NCI-H345 (cell line): ENCODE measurements around the gene POTEC.
"Not testable (repeated sequence)": the region's sequence is repeated elsewhere in the genome, so short reads cannot be mapped to it uniquely, and the experiment has no call there.

Experiments used
- DNase-seq: peaks from one replicate; lab custom pipeline; 2025; lab: John Stamatoyannopoulos, UW

POTEC gene

DNA sequence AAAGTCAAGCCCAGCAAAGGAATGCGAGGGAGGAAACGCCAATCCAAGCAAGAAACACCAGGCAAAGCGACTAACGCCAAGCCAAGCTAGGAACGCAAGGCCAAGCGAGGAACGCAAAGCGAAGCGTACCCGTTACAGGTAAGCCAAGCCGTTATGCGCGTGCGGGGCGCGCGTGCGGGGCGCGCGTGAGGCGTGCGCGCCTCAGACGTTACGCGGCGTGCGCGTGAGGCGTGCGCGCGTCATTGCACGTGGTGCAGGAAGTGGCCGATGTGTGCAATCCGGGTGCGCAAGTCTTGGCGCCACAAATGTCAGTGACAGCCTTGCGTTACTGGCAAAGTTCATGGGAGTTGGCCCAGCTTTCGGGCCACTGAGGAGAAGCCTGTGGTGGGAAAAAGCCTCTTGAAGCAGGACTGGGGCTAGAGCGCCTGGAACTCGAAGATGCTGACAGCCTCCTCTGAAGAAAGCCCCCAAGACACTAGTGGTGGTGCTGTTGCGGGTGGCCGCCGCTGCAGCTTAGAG, at the start of gene POTEC:
Gene POTEC (minus strand): TSS at position 155 of the 519 bp plus-strand sequence. CDS start 454 bp downstream, outside the sequence.
- DNase-seq: not testable (repeated sequence)

DNA sequence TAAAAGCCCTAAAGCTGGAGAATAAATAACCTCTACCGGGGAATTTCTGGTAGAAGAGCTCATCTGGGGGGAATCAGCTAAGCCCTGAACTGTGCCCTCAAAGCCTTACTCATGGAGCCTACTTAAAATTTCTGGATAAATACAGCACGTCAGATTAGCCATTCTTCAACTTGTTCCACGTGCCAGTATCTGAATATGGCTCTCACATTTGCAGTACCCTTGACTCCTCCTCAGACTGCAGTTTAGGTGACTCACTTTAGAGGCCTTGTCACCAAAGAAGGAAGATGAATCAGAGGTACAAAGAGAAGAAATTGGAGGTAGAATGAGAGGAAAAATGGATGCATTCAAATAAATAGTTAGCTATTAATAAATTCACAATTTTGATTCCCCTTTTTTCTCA, 34.6 kb upstream of the POTEC start:
- DNase-seq: no peak

DNA sequence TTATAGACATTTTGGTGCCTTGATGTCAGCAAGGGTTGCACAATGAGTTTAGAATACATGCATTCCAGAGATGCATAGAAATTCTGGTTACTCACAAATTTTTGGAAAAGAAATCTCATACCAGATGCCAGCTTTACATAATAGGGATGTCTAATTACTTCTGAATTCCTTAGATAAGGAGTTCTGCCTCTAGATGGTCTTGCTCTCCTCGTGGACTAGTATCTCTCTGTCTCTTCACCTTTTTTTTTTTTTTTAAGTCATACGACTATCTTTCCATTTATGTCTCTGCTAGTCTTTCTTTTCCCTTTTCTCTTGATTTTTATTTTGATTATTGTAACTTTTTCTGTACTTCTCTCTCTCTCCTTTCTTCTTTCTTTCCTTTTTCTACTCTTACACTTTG, 16.1 kb upstream of the POTEC start:
- not testable (repeated sequence) for DNase-seq

DNA sequence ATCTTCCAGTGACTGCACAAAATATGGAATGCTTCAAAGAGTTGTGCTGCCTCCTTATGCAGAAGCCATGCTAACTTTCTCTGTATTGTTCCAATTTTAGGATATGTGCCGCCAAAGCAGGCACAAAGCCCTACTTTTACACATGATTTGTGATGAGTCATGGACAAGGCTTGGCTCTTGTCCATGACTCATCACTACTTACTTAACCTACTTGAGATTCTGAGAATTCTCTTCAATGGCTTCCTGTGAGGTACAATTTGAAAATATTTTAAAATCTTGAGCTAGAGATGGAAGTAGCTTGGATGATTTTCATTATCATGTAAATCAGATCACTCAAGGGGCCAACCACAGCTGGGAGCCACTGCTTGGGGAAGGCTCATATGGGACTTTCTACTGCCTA, 11.7 kb downstream of the POTEC start:
- not testable (repeated sequence) for DNase-seq

DNA sequence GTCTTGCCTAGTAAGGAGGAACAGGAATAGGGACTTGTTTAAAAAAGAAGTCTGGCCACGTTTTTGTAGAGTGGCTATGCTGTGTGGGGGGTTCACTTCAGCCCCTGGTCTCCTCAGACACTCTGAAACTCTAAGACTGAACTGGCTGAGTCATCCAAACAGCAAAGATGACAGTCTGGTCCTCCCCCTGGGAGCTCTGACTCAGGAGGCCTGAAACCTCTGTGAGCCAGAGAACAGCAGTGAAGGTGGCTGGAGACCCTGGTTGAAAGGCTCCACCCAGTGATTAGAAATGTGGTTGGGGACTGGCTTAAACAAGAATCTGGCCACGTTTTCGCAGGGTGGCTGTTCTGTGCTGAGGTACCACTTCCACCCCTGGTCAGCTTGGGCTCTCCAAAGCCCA, 32.7 kb downstream of the POTEC start:
- not testable (repeated sequence) for DNase-seq

DNA sequence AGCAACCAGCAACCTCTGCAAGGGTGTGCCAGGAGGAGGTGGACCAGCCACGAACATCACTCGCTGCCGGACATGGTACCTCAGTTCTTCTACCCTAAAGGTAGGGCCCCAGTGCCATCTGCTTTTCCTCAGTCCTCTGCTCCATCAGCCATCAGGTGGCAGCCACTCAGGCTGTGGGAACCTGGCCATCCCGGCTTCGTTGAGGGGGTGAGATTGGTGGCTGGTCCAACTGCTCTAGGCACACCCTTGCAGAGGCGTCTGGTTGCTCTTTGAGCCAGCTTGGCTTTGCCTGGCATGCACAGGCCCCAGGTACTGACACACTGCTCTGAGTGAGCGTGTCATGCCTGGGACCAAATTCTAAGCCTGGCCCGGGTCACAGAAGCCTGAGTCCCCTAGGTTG, 39.7 kb downstream of the POTEC start:
- not testable (repeated sequence) for DNase-seq

DNA sequence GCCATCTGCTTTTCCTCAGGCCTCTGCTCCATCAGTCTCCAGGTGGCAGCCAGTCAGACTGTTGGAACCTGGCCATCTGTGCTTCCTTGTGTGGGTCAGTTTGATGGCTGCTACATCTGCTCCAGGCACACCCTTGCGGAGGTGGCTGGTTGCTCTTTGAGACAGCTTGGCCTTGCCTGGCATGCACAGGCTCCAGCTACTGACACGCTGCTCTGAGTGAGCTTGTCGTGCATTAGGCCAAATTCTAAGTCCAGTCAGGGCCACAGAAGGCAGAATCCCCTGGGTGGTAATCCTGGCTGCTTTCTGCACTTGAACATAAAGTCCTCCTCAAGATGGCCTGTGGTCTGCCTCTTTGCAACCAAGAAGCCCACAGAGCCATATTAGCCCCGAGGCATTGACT, 41.5 kb downstream of the POTEC start:
- DNase-seq: not testable (repeated sequence)

DNA sequence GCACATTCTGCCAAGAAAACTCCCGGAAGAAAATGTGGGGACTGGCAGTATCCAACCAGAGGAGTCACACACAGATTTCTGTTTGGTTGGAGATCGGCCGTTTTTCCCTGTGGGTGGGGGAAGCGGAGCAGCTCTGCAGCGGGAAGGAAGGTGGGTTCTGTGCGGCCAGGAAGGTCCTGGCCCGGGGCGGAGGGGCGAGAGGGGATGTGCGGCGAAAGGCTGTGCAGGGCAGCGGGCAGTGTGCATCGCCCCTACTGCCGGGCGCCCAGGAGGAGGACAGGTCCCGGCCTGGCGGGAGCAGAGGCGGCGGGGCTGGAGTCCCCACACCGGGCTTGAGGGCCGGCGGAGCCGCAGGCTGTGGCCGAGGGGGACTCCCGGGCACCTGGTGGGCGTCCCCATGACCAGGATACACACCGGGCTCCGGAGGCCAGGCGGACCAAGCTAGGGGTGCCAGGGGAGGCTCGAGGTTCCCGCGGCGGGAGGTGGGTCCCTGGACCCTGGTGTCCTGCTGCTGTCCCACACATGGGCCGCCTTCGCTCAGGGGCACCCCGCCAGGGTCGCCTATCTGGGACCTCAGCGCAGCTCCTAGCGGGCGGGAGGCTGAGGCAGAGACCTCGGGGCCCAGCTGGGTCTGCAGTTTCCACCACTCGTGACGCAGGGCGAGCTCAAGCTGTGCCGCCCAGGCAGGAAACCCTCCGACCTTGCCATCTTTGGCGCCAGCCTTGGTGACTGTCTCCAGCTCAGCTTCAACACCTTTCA, 54.0 kb downstream of the POTEC start:
- DNase-seq: not testable (repeated sequence)

DNA sequence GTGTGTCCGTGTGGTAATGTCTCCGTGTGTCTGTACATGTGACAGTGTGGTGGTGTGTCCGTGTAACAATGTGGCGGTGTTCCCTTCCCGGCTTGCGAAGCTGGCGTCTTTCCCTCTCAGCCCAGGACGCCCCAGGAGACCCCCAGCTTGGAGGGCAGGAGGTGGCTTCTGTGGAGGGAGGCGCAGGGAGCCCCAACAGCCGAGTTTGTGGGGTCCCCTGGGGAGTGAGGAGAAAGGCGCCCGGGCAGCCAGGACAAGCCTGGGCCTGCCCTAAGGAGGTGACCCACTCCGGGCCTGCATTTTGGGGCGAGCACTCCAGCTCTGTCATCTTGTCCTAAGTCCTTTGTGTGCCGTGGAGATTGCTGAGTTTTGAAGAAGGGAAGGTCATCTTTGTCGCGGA, 54.6 kb downstream of the POTEC start:
- not testable (repeated sequence) for DNase-seq

DNA sequence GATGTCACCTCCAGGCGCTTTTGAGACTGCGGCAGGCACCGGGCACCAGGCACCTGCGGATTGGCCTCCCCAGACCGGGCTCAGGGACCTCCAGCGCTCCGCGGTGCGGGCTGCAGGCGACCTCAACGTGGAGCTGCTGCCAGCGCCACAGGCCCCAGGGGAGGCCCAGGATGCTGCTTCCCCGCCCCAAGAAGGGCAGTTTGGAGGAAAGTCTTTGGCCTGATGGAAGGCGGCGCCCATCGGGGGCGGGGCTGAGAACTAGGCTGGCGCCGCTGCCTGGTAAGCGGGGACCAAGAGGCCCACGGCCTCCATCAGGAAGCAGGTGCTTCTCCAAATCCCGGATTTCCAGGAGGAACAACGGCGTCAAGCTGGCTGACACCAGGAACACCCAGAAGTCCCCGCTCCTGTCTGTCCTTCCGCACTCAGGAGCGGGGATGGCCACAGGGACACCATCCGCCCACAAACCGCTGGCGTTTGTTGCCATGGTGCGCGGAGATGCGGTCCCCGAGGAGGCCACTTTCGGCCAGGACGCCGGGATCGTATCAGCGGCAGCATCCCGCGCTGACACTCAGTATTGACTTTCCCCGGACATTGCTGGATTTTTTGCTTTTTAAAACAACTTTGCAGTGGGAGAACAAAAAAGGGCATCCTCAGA, 56.3 kb downstream of the POTEC start:
- DNase-seq: not testable (repeated sequence)

DNA sequence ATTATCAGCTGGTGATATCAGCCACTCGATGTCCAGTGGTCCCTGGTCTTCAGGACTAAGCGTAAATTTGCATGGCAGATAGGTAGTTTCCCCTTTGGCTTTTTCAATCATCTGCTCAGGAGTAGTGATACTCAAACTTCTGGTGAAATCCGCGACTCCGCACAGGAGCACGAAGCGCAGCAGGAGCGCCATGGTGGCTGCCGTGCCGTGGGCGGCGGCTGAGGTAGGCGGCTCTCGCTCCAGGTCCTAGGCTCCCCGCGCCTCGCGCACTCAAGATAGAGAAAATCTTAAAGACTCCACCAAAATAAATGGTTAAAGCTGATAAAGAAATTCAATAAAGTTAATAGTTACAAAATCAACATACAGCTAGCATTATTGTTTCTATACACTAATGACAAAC, 64.3 kb downstream of the POTEC start:
- DNase-seq: not testable (repeated sequence)

DNA sequence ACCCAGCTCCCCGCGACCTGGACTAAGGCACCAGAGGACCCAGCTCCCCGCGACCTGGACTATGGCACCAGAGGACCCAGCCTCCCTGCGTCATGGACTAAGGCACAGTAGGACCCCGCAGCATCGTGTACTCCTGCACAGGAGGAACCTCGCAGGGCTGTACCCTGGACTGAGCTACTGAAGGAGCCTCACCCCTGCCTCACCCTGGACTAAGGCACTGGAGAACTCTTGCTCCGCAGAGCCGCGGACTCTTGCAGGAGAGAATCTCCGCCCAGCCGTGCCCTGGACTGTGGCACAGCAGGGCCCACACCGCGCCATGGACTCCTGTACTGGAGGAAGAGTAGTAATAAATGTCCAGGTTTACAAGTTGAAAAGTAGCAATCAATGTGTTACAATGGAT, 67.9 kb downstream of the POTEC start:
- DNase-seq: not testable (repeated sequence)

DNA sequence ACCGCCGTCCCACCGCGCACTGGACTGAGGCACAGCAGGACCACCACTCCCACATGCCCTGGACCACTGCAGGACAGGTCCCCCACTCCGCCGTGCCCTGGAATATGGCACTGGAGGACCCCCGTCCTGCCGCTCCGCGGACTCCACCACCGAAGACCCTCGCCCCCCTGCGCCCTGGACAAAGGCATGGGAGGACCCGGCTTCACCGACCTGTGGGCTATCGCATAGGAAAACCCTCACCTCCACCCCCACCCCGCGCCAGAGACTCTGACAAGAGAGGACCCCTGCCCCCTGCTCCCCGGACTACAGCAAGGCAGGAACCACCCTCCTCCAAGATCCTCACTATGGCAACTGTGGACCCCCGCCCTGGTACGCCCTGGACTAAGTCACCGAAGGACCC, 68.6 kb downstream of the POTEC start:
- not testable (repeated sequence) for DNase-seq

DNA sequence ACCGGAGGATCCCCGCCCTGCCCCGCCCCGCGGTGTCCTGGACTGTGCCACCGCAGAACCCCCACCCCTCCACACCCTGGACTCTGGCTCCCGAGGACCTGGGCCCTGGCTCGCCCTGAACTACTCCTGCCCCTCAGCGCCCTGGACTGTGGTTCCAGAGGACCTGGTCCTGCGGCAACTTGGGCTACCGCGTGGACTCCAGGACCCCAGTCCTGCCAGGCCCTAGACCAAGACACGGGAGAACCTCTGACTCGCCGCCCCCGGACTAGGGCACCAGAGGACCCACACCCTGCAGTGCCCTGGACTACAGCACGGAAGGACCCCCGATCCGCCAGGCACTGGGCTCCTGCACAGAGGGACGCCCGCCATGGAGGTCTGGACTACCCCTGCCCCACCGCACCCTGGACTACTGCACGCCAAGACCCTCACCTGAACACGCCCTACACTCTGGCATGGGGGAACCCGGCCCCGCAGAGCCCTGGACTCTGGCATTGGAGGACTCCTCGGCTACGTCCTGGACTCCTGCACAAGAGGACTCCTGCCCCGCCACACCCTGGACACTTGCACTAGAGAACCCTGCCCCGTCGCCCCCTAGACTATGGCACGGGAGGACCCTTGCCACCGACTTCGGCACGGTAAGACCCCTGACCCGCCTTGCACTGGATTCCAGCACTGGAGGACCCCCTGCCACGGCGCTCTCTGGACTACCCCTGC, 69.2 kb downstream of the POTEC start:
- not testable (repeated sequence) for DNase-seq

DNA sequence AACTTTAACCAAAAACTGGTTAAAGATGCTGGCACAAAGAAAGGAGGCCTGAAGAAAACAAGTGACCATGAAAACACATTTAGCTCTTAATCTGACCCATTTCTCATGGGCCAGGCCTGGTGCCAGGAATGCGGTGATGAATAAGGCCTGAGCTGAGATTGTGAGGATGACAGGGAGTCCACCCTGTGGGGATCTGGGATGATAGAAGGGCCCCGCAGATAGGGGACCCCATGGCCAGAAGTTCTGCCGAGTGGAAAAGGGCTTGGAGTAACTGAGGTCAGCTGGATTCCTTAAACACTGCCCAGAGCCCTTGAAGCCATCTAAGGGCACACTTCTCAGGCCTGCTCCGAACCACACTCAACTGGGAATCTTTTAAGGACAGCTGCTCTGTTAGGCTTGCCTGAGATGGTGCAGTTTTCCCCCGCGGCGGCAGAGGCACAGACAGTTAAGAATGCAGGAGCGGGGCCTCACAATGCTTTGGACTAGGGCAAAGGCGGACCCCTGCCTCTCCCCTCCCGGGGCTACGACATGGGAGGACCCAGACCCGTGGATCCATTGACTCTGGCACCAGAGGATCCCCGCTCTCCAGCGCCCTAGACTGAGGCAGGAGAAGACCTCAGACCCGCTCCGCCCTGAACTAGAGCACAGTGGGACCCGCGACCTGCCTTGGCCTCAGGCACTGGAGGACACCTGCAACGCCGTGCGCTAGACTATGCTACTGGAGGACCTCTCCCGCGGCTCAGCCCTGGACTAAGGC, 70.0 kb downstream of the POTEC start:
- not testable (repeated sequence) for DNase-seq

DNA sequence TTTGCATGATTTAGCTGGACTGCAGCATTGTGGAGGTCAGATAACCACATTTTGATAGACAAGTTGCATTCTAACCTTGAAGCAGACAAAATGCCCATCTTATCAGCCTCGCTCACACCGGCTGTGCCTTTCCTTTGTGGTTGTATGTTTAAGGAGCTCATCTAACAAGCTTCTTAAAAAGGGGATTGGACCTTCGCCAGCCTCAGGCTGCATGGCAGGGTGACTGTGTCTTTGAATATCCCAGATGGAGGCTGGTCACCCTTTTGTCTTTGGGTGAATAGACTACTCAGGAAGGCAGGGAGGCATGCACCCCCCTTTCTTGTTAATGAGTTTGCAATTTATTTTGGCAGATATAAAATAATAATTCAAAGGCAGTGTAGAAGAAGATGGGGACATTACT, 72.1 kb downstream of the POTEC start:
- not testable (repeated sequence) for DNase-seq

DNA sequence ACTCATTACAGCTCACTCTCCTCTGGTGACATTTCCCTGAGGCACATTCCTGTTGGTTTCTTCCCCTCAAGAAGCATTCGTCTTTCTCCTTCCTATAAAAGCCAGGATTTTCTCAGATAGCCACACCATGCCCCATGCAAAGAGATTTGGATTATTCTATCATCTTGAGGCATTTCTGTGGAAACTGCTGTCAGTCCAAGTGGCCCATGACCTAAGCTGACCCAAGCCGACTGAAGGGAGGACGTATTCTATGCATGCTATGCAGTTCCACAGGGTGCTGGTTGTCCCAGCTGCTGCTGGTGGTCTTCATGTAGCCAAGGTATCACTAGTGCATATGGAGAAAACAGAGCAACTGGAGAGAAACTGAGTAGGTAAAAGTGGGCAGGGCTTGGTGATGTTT, 73.0 kb downstream of the POTEC start:
- DNase-seq: not testable (repeated sequence)

DNA sequence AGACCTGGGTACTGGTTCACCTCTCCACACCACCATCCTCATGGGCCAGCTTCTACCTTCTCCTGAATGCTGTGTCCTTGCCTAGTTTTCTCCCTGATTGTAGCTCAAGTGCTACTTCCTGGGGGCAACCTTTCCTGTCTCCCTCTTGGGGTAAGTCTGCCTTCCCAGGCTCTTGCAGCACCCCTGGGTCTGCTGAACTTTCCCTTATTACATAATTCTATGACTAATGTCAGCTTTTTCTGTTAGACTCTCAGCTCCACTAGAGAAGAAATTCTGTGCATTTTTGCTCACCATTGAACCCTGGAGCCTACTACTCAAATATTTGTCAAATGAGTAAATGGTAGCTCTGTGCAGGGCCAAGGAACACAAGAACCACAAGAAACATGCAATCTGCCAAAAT, 73.4 kb downstream of the POTEC start:
- DNase-seq: not testable (repeated sequence)

DNA sequence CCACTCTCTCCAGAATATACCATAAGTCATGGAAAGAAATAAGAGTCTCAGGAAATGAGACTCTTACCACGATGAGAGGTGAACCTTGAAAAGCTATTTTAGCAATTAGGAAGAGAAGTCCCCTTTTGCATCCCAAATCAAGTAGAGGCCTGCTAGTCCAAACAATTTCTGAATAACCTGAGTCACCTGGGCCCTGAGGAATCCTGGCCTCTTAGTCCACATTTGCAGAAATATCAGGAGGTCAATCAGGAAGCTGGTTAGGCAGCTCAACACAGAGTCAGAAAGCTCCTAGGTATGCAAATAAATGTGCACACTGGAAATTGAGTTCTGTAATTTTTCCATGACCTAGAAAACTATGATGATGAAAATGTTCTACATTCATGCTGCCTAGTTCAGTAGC, 77.4 kb downstream of the POTEC start:
- DNase-seq: not testable (repeated sequence)
